GM23338 (cell line): ENCODE results near the gene NSUN3.

Experiments used
- CREB1 ChIP-seq: fragments of 250-450 bp; sonication (Bioruptor Pico); IDR thresholded peaks from 2 replicates; pipeline ENCODE4 v1.5.0; 2020; ENCODE audit warnings: low read depth, mild to moderate bottlenecking, moderate library complexity
- EZH2 ChIP-seq: fragments of 200-600 bp; sonication (generic); IDR thresholded peaks from one replicate; pipeline ENCODE4 v1.8.0; 2017; ENCODE audit warnings: antibody characterized with exemption, mild to moderate bottlenecking, low read depth; ENCODE audit not compliant: unreplicated experiment
- JUNB ChIP-seq: IDR thresholded peaks from one replicate; pipeline ENCODE4 v1.6.1; 2016; ENCODE audit warnings: antibody characterized with exemption; ENCODE audit not compliant: unreplicated experiment
- POLR2AphosphoS5 ChIP-seq: IDR thresholded peaks from 2 replicates; pipeline ENCODE4 v1.6.1; 2016; ENCODE audit warnings: antibody characterized with exemption, low read depth
- TF ChIP-seq, protein P1 (sequence below), 2 experiments: fragments of 200-600 bp in 1 of 2; sonication (generic) in 1 of 2; conservative IDR thresholded peaks; 2 replicates each; pipeline versions ENCODE4 v1.5.1 to v1.6.1; 2016 to 2017; ENCODE audit warnings: antibody characterized with exemption in 2 of 2, low read depth in 2 of 2, mild to moderate bottlenecking in 2 of 2, moderate library complexity in 1 of 2
- TF ChIP-seq, protein P2 (sequence below): IDR thresholded peaks from one replicate; pipeline ENCODE4 v1.6.1; 2018; ENCODE audit warnings: antibody characterized with exemption; ENCODE audit not compliant: unreplicated experiment

DNA sequence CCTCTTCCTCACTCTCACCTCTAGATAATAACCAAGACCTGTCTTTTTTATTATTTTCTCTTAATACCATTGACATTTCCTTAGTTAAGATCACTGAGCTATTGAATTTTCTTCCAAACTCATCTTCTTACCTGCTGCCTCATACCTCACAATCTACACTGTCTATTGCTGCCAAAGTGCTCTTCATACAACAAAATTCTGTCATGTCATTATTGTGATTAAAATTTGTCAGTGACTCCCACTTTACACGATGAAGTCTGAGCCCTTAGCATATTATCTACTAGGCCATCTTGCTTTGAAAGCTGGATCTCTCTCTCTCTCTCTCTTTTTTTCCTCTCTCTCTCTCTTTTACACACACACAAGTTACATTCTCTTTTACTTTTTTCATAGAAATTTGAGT lies 73.3 kb downstream of the NSUN3 start:
- TF ChIP-seq, protein P1, sequence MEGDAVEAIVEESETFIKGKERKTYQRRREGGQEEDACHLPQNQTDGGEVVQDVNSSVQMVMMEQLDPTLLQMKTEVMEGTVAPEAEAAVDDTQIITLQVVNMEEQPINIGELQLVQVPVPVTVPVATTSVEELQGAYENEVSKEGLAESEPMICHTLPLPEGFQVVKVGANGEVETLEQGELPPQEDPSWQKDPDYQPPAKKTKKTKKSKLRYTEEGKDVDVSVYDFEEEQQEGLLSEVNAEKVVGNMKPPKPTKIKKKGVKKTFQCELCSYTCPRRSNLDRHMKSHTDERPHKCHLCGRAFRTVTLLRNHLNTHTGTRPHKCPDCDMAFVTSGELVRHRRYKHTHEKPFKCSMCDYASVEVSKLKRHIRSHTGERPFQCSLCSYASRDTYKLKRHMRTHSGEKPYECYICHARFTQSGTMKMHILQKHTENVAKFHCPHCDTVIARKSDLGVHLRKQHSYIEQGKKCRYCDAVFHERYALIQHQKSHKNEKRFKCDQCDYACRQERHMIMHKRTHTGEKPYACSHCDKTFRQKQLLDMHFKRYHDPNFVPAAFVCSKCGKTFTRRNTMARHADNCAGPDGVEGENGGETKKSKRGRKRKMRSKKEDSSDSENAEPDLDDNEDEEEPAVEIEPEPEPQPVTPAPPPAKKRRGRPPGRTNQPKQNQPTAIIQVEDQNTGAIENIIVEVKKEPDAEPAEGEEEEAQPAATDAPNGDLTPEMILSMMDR (conservative IDR thresholded peaks at IDR 0.05; ENCODE audit: low read depth in 2 of 2) = no peak
- TF ChIP-seq, protein P2, sequence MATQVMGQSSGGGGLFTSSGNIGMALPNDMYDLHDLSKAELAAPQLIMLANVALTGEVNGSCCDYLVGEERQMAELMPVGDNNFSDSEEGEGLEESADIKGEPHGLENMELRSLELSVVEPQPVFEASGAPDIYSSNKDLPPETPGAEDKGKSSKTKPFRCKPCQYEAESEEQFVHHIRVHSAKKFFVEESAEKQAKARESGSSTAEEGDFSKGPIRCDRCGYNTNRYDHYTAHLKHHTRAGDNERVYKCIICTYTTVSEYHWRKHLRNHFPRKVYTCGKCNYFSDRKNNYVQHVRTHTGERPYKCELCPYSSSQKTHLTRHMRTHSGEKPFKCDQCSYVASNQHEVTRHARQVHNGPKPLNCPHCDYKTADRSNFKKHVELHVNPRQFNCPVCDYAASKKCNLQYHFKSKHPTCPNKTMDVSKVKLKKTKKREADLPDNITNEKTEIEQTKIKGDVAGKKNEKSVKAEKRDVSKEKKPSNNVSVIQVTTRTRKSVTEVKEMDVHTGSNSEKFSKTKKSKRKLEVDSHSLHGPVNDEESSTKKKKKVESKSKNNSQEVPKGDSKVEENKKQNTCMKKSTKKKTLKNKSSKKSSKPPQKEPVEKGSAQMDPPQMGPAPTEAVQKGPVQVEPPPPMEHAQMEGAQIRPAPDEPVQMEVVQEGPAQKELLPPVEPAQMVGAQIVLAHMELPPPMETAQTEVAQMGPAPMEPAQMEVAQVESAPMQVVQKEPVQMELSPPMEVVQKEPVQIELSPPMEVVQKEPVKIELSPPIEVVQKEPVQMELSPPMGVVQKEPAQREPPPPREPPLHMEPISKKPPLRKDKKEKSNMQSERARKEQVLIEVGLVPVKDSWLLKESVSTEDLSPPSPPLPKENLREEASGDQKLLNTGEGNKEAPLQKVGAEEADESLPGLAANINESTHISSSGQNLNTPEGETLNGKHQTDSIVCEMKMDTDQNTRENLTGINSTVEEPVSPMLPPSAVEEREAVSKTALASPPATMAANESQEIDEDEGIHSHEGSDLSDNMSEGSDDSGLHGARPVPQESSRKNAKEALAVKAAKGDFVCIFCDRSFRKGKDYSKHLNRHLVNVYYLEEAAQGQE = no peak
- TF ChIP-seq JUNB (no peak), CREB1 (no peak), POLR2AphosphoS5 (no peak), EZH2 (no peak)
